Measurements from ENCODE around the gene RB1.
"Not testable (repeated sequence)": the region's sequence is repeated elsewhere in the genome, so short reads cannot be mapped to it uniquely, and the experiment has no call there.

DNA sequence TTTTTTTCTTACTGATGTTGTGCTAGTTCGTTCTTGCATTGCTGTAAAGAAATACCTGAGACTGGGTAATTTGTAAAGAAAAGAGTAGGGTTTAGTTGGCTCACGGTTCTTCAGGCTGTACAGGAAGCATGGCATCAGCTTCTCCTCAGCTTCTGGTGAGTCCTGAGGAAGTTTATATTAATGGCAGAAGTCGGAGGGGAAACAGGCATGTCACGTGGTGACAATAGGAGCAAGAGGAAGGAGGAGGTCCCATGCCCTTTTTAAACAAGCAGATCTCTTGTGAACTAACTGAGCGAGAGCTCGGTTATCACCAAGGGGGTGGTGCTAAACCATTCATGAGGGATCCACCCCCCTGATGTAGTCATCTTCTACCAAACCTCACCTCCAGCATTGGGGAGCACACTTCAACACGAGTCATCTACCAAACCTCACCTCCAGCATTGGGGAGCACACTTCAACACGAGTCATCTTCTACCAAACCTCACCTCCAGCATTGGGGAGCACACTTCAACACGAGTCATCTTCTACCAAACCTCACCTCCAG lies 123.3 kb downstream of the RB1 start:
- not testable (repeated sequence) for TF ChIP-seq EZH2 (IDR thresholded peaks at IDR 0.05; ENCODE audit: borderline replicate concordance, insufficient read depth, low read length, poor library complexity, severe bottlenecking)
- TF ChIP-seq, protein P1, sequence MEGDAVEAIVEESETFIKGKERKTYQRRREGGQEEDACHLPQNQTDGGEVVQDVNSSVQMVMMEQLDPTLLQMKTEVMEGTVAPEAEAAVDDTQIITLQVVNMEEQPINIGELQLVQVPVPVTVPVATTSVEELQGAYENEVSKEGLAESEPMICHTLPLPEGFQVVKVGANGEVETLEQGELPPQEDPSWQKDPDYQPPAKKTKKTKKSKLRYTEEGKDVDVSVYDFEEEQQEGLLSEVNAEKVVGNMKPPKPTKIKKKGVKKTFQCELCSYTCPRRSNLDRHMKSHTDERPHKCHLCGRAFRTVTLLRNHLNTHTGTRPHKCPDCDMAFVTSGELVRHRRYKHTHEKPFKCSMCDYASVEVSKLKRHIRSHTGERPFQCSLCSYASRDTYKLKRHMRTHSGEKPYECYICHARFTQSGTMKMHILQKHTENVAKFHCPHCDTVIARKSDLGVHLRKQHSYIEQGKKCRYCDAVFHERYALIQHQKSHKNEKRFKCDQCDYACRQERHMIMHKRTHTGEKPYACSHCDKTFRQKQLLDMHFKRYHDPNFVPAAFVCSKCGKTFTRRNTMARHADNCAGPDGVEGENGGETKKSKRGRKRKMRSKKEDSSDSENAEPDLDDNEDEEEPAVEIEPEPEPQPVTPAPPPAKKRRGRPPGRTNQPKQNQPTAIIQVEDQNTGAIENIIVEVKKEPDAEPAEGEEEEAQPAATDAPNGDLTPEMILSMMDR (IDR thresholded peaks at IDR 0.05; ENCODE audit: poor library complexity, severe bottlenecking): not testable (repeated sequence)
- TF ChIP-seq, protein P2, sequence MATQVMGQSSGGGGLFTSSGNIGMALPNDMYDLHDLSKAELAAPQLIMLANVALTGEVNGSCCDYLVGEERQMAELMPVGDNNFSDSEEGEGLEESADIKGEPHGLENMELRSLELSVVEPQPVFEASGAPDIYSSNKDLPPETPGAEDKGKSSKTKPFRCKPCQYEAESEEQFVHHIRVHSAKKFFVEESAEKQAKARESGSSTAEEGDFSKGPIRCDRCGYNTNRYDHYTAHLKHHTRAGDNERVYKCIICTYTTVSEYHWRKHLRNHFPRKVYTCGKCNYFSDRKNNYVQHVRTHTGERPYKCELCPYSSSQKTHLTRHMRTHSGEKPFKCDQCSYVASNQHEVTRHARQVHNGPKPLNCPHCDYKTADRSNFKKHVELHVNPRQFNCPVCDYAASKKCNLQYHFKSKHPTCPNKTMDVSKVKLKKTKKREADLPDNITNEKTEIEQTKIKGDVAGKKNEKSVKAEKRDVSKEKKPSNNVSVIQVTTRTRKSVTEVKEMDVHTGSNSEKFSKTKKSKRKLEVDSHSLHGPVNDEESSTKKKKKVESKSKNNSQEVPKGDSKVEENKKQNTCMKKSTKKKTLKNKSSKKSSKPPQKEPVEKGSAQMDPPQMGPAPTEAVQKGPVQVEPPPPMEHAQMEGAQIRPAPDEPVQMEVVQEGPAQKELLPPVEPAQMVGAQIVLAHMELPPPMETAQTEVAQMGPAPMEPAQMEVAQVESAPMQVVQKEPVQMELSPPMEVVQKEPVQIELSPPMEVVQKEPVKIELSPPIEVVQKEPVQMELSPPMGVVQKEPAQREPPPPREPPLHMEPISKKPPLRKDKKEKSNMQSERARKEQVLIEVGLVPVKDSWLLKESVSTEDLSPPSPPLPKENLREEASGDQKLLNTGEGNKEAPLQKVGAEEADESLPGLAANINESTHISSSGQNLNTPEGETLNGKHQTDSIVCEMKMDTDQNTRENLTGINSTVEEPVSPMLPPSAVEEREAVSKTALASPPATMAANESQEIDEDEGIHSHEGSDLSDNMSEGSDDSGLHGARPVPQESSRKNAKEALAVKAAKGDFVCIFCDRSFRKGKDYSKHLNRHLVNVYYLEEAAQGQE (IDR thresholded peaks at IDR 0.05; ENCODE audit: borderline replicate concordance): not testable (repeated sequence)

All from neural cell (in vitro differentiated cells).